Omental fat pad (tissue), 4 donors: ENCODE measurements around the gene SERPINB10. TPM values are rescaled to one million over a fixed set of nuclear protein-coding genes. Genes with fewer than 3 reads are reported as not detected.

Source experiments
- ATAC-seq: fragments of 150-250 bp; one replicate; pipeline ENCODE4 v1.9.1; 2016; ENCODE audit warnings: mild to moderate bottlenecking, moderate library complexity; ENCODE audit not compliant: low FRiP score
- DNase-seq: peaks from one replicate; pipeline ENCODE4 v3.0.0-alpha.2; 2019; ENCODE audit warnings: low spot score
- CTCF ChIP-seq, 3 donors: fragments of 450-650 bp; IDR thresholded peaks; one replicate each; pipeline ENCODE4 v1.5.1; 2016 to 2017; ENCODE audit warnings: antibody characterized with exemption in 3 of 3, mild to moderate bottlenecking in 3 of 3, moderate library complexity in 2 of 3
- total RNA-seq, 4 donors: library from RNA; depleted of rRNA; stranded (reverse); fragments of >200 nt; gene quantifications; one replicate each; pipeline ENCODE4 v1.1.0, GENCODE V29; 2016

Gene SERPINB10
- total RNA-seq, 4 donors from 2014 or later = 0.31 to 1.7 (median 0.72) TPM; not detected in 1

GRCh38 chr18:63881851-63882250 is 25.9 kb upstream of the SERPINB10 start:
- DNase-seq = no peak
- no peak for TF ChIP-seq CTCF (IDR thresholded peaks at IDR 0.05)
- peak; percentile 58 for ATAC-seq

- peak; percentile 91 for ATAC-seq
- no peak for TF ChIP-seq CTCF (IDR thresholded peaks at IDR 0.05)
- DNase-seq = no peak
Measured at GRCh38 chr18:63882333-63883141, 25.2 kb upstream of the SERPINB10 start.

- ATAC-seq (no peak), DNase-seq (no peak)
- no peak for TF ChIP-seq CTCF (IDR thresholded peaks at IDR 0.05)
Measured at GRCh38 chr18:63883617-63884016, 24.1 kb upstream of the SERPINB10 start.

- ATAC-seq = peak; percentile 29
- TF ChIP-seq CTCF (IDR thresholded peaks at IDR 0.05) = no peak
- no peak for DNase-seq
Measured at GRCh38 chr18:63887424-63887823, 20.3 kb upstream of the SERPINB10 start, which contains the start of gene SERPINB2. SERPINB2 (plus strand) TSS chr18:63887705; CDS start chr18:63891445, 3,740 bp downstream.

GRCh38 chr18:63888470-63889190 is 19.1 kb upstream of the SERPINB10 start:
- DNase-seq (no peak), ATAC-seq (no peak)
- no peak for TF ChIP-seq CTCF (IDR thresholded peaks at IDR 0.05)

GRCh38 chr18:63889626-63890025 is 18.1 kb upstream of the SERPINB10 start:
- DNase-seq (no peak), ATAC-seq (no peak)
- no peak for TF ChIP-seq CTCF (IDR thresholded peaks at IDR 0.05)
